Dermis microvascular lymphatic vessel endothelial cell (primary cell): Measurements from ENCODE around the gene UIMC1. TPM values are rescaled to one million over a fixed set of nuclear protein-coding genes. Genes with fewer than 3 reads are reported as not detected.

Experiments
- total RNA-seq: library from RNA; depleted of rRNA; stranded (reverse); fragments of >200 nt; gene quantifications from 2 replicates; pipeline ENCODE4 v1.2.1, GENCODE V29; 2014

UIMC1 gene
- total RNA-seq, 1 donor from 2014 or later, result 30.6 TPM

Other genes with a start within 250 kb of the UIMC1 start
- 0.26 and 0.63 TPM in 2 replicates for gene UNC5A, start 196.2 kb downstream of the UIMC1 start, total RNA-seq
- gene HK3, start 107.4 kb downstream of the UIMC1 start, total RNA-seq, result not detected in 2 replicates
- gene ZNF346, start 15.9 kb upstream of the UIMC1 start, total RNA-seq, result 13.6 and 21.5 TPM in 2 replicates
- 2.4 and 4.2 TPM in 2 replicates for gene FGFR4, start 80.1 kb upstream of the UIMC1 start, total RNA-seq
- 22.9 and 25.8 TPM in 2 replicates for gene NSD1, start 127.0 kb upstream of the UIMC1 start, total RNA-seq